ENCODE data around the gene ANO1. TPM values are rescaled to one million over a fixed set of nuclear protein-coding genes. Genes with fewer than 3 reads are reported as not detected.
A peak's percentile ranks its signal among the peaks of the same experiment; 100 is the strongest.

Gene ANO1
- total and polyA plus RNA-seq, 11 donors, result 4.2 to 17.8 (median 9.4) TPM

- DNase-seq (no peak), ATAC-seq (no peak)
- no peak overlapping the region for H3K27ac ChIP-seq
- peaks cover 0 to 47% (median 0%) of the 10 kb centered on the region in 9 donors for H3K36me3 ChIP-seq
- no peaks in the 10 kb centered on the region for H3K9me3 ChIP-seq
- intact Hi-C loops (cut with DNase I), result no loop called here
- no peak for TF ChIP-seq CTCF (IDR thresholded peaks at IDR 0.05)
- TF ChIP-seq POLR2A (IDR thresholded peaks at IDR 0.05), result no peak
- no peaks in the 10 kb centered on the region for H3K4me1 ChIP-seq
- WGBS, 4 donors, result 91 to 93% (median 92%) methylated on average over 17 of the region's 17 CpGs
- H3K4me3 ChIP-seq, result no peak overlapping the region
- no peaks in the 10 kb centered on the region for H3K27me3 ChIP-seq
Measured at GRCh38 chr11:70174547-70175235, 96.6 kb downstream of the ANO1 start.

GRCh38 chr11:70175236-70175698 lies 97.2 kb downstream of the ANO1 start:
- no peak overlapping the region for H3K27ac ChIP-seq
- intact Hi-C loops (cut with DNase I), result no loop called here
- H3K4me1 ChIP-seq, result no peaks in the 10 kb centered on the region
- no peaks in the 10 kb centered on the region for H3K27me3 ChIP-seq
- H3K36me3 ChIP-seq, result peaks cover 0 to 48% (median 0%) of the 10 kb centered on the region in 9 donors
- H3K9me3 ChIP-seq, result no peaks in the 10 kb centered on the region
- WGBS, 4 donors, result 72 to 81% (median 74%) methylated on average over 15 of the region's 15 CpGs
- H3K4me3 ChIP-seq, result no peak overlapping the region
- ATAC-seq, result no peak
- peak in 1 of 5 donors; percentile 14 for DNase-seq
- TF ChIP-seq CTCF (IDR thresholded peaks at IDR 0.05) (no peak), POLR2A (IDR thresholded peaks at IDR 0.05) (no peak)

GRCh38 chr11:70176940-70177689 lies 99.0 kb downstream of the ANO1 start:
- H3K36me3 ChIP-seq, result peaks cover 0 to 46% (median 0%) of the 10 kb centered on the region in 9 donors
- WGBS, 4 donors, result 86 to 89% (median 87%) methylated on average over 39 of the region's 39 CpGs
- no peak for DNase-seq
- no peaks in the 10 kb centered on the region for H3K4me1 ChIP-seq
- no peak for ATAC-seq
- peak; percentile 13 to 54 (median 38) for TF ChIP-seq CTCF (IDR thresholded peaks at IDR 0.05)
- TF ChIP-seq POLR2A (IDR thresholded peaks at IDR 0.05), result no peak
- no peaks in the 10 kb centered on the region for H3K27me3 ChIP-seq
- intact Hi-C loops (cut with DNase I), result no loop called here
- no peak overlapping the region for H3K27ac ChIP-seq
- H3K4me3 ChIP-seq, result no peak overlapping the region
- H3K9me3 ChIP-seq, result no peaks in the 10 kb centered on the region

GRCh38 chr11:70180906-70181305 lies 102.8 kb downstream of the ANO1 start:
- TF ChIP-seq POLR2A (IDR thresholded peaks at IDR 0.05) (no peak), CTCF (IDR thresholded peaks at IDR 0.05) (no peak)
- H3K36me3 ChIP-seq, result peaks cover 0 to 52% (median 0%) of the 10 kb centered on the region in 9 donors
- H3K9me3 ChIP-seq, result no peaks in the 10 kb centered on the region
- H3K4me1 ChIP-seq, result no peaks in the 10 kb centered on the region
- intact Hi-C loops (cut with DNase I), result no loop called here
- WGBS, 4 donors, result 80 to 96% (median 87%) methylated on average over 7 to 11 of the region's 11 CpGs
- ATAC-seq (no peak), DNase-seq (no peak)
- H3K27me3 ChIP-seq, result no peaks in the 10 kb centered on the region
- H3K4me3 ChIP-seq, result no peak overlapping the region
- H3K27ac ChIP-seq, result no peak overlapping the region
